Type B pancreatic cell (in vitro differentiated cells): ENCODE measurements around the gene HDDC2. TPM values are rescaled to one million over a fixed set of nuclear protein-coding genes. Genes with fewer than 3 reads are reported as not detected.
"Not testable (repeated sequence)": the region's sequence is repeated elsewhere in the genome, so short reads cannot be mapped to it uniquely, and the experiment has no call there.

Experiments used
- DNase-seq: peaks from one replicate; pipeline ENCODE4 v3.0.0; 2021; ENCODE audit warnings: mixed read lengths; ENCODE audit not compliant: unreplicated experiment; ENCODE audit errors: extremely low spot score
- H3K27ac Mint-ChIP-seq: 2 replicates; pipeline ENCODE4 v1.8.0; 2021; ENCODE audit warnings: mild to moderate bottlenecking, mixed read lengths
- H3K27me3 Mint-ChIP-seq: 2 replicates; pipeline ENCODE4 v1.8.0; 2021; ENCODE audit warnings: mixed read lengths
- H3K36me3 Mint-ChIP-seq: 2 replicates; pipeline ENCODE4 v1.8.0; 2021; ENCODE audit warnings: mixed read lengths
- H3K4me1 Mint-ChIP-seq: one replicate; pipeline ENCODE4 v1.8.0; 2021; ENCODE audit warnings: mixed read lengths; ENCODE audit not compliant: unreplicated experiment
- H3K4me3 Mint-ChIP-seq: 2 replicates; pipeline ENCODE4 v1.8.0; 2021; ENCODE audit warnings: mild to moderate bottlenecking, mixed read lengths
- H3K9me3 Mint-ChIP-seq: 2 replicates; pipeline ENCODE4 v1.8.0; 2021; ENCODE audit warnings: mixed read lengths
- total RNA-seq: library from RNA; stranded (reverse); gene quantifications from 2 replicates; pipeline ENCODE4 v1.2.1, GENCODE V29; 2021; ENCODE audit warnings: low replicate concordance
- TF ChIP-seq, protein P1 (sequence below): fragments of 200-600 bp; sonication (generic); conservative IDR thresholded peaks from 2 replicates; pipeline ENCODE4 v1.5.0; 2021; ENCODE audit warnings: antibody characterized with exemption, mild to moderate bottlenecking

HDDC2 gene
- total RNA-seq, 1 donor from 2014 or later, result 90.0 TPM

DNA sequence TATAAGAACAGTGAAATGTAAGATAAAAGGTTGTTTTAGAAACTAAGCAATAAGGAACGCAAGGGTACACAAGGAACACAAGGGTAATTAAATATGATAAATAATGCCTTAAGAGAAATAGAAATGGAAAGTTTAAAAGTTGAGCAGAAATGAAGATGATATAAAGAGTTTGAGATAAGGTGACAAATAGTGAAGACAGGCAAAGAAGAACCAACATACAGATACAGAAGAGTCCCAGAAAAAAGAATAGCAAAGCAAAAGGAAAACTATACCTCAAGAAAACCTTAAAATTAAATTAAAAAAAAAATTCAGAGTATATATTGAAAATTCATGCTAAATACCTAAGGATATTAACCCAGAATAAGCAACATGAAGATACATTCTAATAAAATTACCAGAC, 16.4 kb downstream of the HDDC2 start:
- Mint-ChIP-seq H3K27ac (no peak overlapping the region), H3K27me3 (no peaks in the 10 kb centered on the region), H3K9me3 (peaks cover 18% of the 10 kb centered on the region), H3K4me3 (no peak overlapping the region), H3K4me1 (no peaks in the 10 kb centered on the region), H3K36me3 (peaks cover 87% of the 10 kb centered on the region)
- TF ChIP-seq, protein P1, sequence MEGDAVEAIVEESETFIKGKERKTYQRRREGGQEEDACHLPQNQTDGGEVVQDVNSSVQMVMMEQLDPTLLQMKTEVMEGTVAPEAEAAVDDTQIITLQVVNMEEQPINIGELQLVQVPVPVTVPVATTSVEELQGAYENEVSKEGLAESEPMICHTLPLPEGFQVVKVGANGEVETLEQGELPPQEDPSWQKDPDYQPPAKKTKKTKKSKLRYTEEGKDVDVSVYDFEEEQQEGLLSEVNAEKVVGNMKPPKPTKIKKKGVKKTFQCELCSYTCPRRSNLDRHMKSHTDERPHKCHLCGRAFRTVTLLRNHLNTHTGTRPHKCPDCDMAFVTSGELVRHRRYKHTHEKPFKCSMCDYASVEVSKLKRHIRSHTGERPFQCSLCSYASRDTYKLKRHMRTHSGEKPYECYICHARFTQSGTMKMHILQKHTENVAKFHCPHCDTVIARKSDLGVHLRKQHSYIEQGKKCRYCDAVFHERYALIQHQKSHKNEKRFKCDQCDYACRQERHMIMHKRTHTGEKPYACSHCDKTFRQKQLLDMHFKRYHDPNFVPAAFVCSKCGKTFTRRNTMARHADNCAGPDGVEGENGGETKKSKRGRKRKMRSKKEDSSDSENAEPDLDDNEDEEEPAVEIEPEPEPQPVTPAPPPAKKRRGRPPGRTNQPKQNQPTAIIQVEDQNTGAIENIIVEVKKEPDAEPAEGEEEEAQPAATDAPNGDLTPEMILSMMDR, result no peak
- DNase-seq, result no peak

DNA sequence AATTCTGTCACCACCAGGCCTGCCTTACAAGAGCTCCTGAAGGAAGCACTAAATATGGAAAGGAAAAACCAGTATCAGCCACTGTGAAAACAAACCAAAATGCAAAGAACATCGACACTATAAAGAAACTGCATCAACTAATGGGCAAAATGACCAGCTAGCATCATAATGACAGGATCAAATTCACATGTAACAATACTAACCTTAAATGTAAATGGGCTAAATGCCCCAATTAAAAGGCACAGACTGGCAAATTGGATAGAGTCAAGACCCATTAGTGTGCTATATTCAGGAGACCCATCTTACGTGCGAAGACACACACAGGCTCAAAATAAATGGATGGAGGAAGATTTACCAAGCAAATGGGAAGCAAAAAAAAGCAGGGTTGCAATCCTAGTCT, 19.3 kb downstream of the HDDC2 start:
- H3K36me3 Mint-ChIP-seq, result peaks cover 87% of the 10 kb centered on the region
- peaks cover 13% of the 10 kb centered on the region for H3K9me3 Mint-ChIP-seq
- H3K27me3 Mint-ChIP-seq, H3K4me3 Mint-ChIP-seq, H3K4me1 Mint-ChIP-seq, DNase-seq, H3K27ac Mint-ChIP-seq: not testable (repeated sequence)

DNA sequence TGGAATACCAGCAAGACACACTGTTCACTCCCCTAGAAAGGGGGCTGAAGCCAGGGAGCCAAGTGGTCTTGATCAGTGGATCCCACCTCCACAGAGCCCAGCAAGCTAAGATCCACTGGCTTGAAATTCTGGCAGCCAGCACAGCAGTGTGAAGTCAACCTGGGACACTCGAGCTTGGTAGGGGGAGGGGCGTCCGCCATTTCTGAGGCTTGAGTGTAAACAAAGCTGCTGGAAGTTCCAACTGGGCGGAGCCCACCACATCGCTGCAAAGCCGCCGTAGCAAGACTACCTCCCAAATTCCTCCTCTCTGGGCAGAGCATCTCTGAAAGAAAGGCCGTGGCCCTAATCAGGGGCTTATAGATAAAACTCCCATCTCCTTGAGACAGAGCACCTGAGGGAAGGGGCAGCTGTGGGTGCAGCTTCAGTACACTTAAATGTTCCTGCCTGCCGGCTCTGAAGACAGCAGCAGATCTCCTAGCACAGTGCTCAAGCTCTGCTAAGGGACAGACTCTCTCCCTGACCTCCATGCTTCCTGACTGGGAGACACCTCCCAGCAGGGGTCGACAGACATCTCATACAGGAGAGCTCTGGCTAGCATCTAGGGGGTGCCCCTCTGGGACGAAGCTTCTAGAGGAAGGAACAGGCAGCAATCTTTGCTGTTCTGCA, 21.3 kb downstream of the HDDC2 start:
- not testable (repeated sequence) for DNase-seq, H3K4me1 Mint-ChIP-seq, H3K27ac Mint-ChIP-seq, H3K4me3 Mint-ChIP-seq, H3K27me3 Mint-ChIP-seq
- Mint-ChIP-seq H3K9me3 (peaks cover 12% of the 10 kb centered on the region), H3K36me3 (peaks cover 78% of the 10 kb centered on the region)

DNA sequence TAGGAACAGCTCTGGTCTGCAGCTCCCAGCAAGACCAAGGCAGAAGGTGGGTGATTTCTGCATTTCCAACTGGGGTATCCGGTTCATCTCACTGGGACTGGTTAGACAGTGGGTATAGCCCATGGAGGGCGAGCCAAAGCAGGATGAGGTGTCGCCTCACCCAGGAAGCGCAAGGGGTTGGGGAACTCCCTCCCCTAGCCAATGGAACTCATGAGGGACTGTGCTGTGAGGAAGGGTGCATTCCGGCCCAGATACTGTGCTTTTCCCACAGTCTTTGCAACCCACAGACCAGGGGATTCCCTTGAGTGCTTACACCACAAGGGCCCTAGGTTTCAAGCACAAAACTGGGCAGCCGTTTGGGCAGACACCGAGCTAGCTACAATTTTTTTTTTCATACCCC, 21.8 kb downstream of the HDDC2 start:
- Mint-ChIP-seq H3K27me3 (no peaks in the 10 kb centered on the region), H3K27ac (no peak overlapping the region), H3K4me1 (peaks cover 9% of the 10 kb centered on the region), H3K9me3 (peaks cover 7% of the 10 kb centered on the region), H3K36me3 (peaks cover 77% of the 10 kb centered on the region), H3K4me3 (no peak overlapping the region)
- no peak for DNase-seq
- TF ChIP-seq, protein P1, result no peak

DNA sequence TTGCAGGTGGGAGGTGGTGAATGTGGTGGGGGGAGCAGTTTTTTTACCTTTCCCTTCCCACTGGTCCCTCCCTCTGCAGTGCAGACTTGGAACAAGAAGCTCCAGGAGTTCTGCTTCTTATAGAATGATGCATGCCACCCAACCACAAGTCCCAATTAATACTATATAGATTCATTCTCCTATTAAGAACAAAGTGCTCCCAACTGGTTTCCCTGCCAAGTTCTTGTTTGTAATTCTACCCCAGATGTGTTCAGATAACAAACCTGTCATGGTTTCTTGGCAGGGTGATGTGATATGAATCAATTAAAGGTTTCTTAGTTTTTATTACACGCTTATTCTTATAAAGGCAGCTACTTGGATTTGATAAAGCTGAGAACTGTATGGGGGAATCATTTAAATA, 23.9 kb downstream of the HDDC2 start:
- H3K27ac Mint-ChIP-seq, result no peak overlapping the region
- peaks cover 9% of the 10 kb centered on the region for H3K4me1 Mint-ChIP-seq
- DNase-seq, result no peak
- TF ChIP-seq, protein P1, result no peak
- no peak overlapping the region for H3K4me3 Mint-ChIP-seq
- H3K36me3 Mint-ChIP-seq, result peaks cover 63% of the 10 kb centered on the region
- H3K9me3 Mint-ChIP-seq, result peaks cover 7% of the 10 kb centered on the region
- H3K27me3 Mint-ChIP-seq, result no peaks in the 10 kb centered on the region

DNA sequence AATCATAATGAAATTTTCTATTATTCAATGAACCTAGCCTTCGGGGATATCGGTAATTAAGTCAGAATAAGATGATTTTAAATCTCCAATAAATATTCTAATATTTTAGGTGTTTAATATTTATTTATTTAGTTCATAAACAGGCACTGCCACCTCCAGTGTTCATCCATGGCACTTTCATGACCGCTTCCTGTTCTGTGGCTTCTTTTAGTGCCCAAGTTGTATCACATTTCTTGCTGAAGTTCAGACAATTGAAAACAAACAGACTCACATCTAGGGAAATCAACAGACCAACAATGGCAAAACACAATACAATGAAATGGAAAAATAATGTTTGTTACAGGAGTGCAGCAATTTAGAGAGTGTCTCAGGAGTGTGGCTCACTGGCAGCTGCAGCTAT, 26.0 kb downstream of the HDDC2 start:
- TF ChIP-seq, protein P1, result no peak
- DNase-seq, result no peak
- Mint-ChIP-seq H3K4me1 (peaks cover 9% of the 10 kb centered on the region), H3K27me3 (no peaks in the 10 kb centered on the region), H3K9me3 (no peaks in the 10 kb centered on the region), H3K36me3 (peaks cover 51% of the 10 kb centered on the region), H3K27ac (no peak overlapping the region), H3K4me3 (no peak overlapping the region)

DNA sequence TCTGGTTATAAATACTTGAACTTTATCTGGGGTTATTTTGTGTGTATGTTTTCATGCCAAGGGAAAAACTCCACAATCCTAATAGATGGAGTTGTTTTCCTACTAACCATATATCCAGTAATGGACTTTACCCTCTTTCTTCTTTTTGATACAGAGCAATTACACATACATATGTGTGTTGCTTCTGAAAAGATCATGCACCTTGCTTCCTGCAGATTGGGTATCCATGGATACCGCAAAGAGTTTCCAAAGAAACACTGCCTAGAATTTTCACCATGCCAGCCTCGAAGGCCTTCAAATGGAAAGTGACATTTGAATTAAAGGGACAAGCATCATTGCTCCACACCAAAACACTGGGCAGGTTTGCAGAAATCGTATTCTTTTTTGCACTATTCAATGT, 26.8 kb downstream of the HDDC2 start:
- no peak for DNase-seq
- no peaks in the 10 kb centered on the region for H3K27me3 Mint-ChIP-seq
- TF ChIP-seq, protein P1, result no peak
- H3K36me3 Mint-ChIP-seq, result peaks cover 45% of the 10 kb centered on the region
- H3K4me3 Mint-ChIP-seq, result no peak overlapping the region
- peaks cover 9% of the 10 kb centered on the region for H3K4me1 Mint-ChIP-seq
- no peaks in the 10 kb centered on the region for H3K9me3 Mint-ChIP-seq
- peak overlapping the region; percentile 38 for H3K27ac Mint-ChIP-seq
